ENCODE data around the gene KRT78. TPM values are rescaled to one million over a fixed set of nuclear protein-coding genes. Genes with fewer than 3 reads are reported as not detected.

The KRT78 gene
- total RNA-seq, 2 experiments from 2014 or later, result not detected

DNA sequence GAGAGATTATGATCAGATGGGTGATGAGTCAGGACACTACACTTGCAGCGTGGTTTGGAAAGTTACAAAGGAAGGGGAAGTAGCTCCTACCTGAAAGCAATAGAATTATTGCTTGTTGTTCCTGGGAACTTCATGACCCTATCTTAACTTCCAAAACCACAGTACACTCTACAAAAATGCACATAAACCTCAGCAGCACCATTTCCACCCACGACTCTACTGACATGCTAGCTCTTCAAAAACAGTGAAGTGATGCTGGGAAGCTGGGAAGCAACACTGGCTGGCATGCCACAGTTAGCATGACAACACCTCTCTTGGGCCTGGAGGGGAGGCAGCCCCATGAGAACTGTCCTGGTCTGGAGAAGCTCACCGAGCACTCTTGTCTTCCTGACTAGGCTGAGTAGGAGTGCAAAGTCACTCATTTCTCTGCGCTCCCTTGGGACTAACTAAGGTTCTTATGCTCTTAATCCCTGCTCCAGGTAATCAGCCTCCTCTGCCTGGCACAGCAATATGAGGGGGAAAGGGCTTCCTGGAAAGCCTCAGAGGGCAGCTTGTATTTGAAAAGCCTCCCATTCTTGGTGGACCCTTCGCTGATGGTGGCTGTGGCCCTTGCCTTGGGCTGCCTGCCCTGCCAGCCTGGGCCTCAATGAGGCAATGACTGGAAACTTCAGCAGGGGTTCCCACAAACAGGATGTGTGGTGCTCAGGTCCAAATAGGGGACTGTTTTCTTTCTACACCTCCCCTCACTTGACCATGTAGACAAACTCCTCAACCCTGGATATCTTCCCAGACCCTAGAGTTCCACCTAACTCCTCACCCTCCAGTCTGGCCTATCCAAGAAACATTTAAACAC lies 54.1 kb downstream of the KRT78 start:
- no peak overlapping the region for H3K4me3 ChIP-seq (ENCODE audit: low read depth, low read length, poor library complexity, severe bottlenecking)
- ChIA-PET POLR2A (interaction anchor here (0.6 kb wide), 1 partner anchor 812 kb away, joined by 3 read pairs; no protein-coding TSS in a partner anchor), CTCF (ENCODE audit: unreplicated experiment) (no interaction called here)
- no peaks in the 10 kb centered on the region for H3K36me3 ChIP-seq (ENCODE audit: insufficient read depth, low read length)
- H3K4me1 ChIP-seq (ENCODE audit: insufficient read depth, low read length, poor library complexity, severe bottlenecking), result no peaks in the 10 kb centered on the region
- intact Hi-C loops (cut with micrococcal nuclease; ENCODE audit: unreplicated experiment), result no loop called here
- no peak for DNase-seq (ENCODE audit: low spot score)
- no peaks in the 10 kb centered on the region for H3K9me2 ChIP-seq (ENCODE audit: insufficient read depth, low read length)
- TF ChIP-seq CTCF (conservative IDR thresholded peaks at IDR 0.05; ENCODE audit: low read length), result no peak
- TF ChIP-seq EZH2phosphoT487 (IDR thresholded peaks at IDR 0.05; ENCODE audit: borderline replicate concordance, low read depth, low read length), result no peak
- H3K27ac ChIP-seq (ENCODE audit: low read depth, low read length, poor library complexity, severe bottlenecking), result no peak overlapping the region
- no peak overlapping the region for H2AFZ ChIP-seq (ENCODE audit: low read length)
- H4K20me1 ChIP-seq (ENCODE audit: insufficient read depth, low read length), result no peaks in the 10 kb centered on the region
- H3K79me2 ChIP-seq (ENCODE audit: insufficient read depth, low read depth, low read length), result no peaks in the 10 kb centered on the region
- H3K4me2 ChIP-seq (ENCODE audit: low read length), result no peak overlapping the region
- no TSS peak for BruUV-seq (replicated peaks)
- H3K9me3 ChIP-seq (ENCODE audit: low read length), result no peaks in the 10 kb centered on the region

DNA sequence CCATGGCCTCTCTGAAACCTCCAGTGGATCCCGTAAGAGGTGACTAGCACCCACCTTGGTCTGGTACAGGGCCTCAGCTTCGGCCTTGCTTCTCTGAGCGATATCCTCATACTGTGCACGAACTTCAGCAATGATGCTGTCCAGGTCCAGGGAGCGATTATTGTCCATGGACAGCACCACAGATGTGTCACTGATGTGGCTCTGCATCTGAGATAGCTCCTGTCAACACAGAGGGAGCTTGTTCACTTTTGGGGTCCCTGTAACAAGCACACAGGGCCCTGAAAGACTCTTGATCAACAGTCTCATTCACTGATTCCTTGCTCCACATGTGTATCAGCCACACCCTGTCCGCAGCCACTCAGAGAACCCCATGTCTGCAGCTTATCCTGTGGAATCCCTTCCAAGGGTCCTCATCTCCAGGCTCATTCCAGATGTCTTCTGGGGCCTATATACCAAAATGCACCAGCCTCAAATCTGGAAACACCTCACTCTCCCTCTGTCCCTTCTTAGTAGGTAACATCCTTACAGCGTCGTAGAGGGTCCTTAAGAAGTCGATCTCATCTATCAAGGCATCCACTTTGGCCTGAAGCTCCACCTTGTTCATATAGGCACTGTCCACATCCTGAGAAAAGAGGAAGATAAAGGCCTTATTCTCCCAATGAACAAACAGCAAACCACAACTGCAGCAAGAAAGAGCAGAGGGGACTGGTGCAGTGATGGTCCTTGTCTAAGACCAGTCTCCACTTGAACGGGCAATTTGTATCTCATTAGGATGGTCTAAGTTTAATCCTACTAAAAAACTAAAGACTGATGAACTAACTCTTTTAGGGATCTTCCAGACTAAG lies 56.4 kb downstream of the KRT78 start:
- intact Hi-C loops (cut with micrococcal nuclease; ENCODE audit: unreplicated experiment), result no loop called here
- no peak for DNase-seq (ENCODE audit: low spot score)
- ChIA-PET POLR2A (no interaction called here), CTCF (ENCODE audit: unreplicated experiment) (interaction anchor here (0.6 kb wide), 1 partner anchor 185 kb away, joined by 3 read pairs; no protein-coding TSS in a partner anchor)
- Histone ChIP-seq H4K20me1 (ENCODE audit: insufficient read depth, low read length) (no peaks in the 10 kb centered on the region), H3K9me3 (ENCODE audit: low read length) (no peaks in the 10 kb centered on the region), H3K79me2 (ENCODE audit: insufficient read depth, low read depth, low read length) (no peaks in the 10 kb centered on the region), H3K27ac (ENCODE audit: low read depth, low read length, poor library complexity, severe bottlenecking) (no peak overlapping the region), H3K4me3 (ENCODE audit: low read depth, low read length, poor library complexity, severe bottlenecking) (no peak overlapping the region), H3K36me3 (ENCODE audit: insufficient read depth, low read length) (no peaks in the 10 kb centered on the region), H2AFZ (ENCODE audit: low read length) (no peak overlapping the region), H3K4me1 (ENCODE audit: insufficient read depth, low read length, poor library complexity, severe bottlenecking) (no peaks in the 10 kb centered on the region), H3K4me2 (ENCODE audit: low read length) (no peak overlapping the region), H3K9me2 (ENCODE audit: insufficient read depth, low read length) (no peaks in the 10 kb centered on the region)
- TF ChIP-seq CTCF (conservative IDR thresholded peaks at IDR 0.05; ENCODE audit: low read length), result no peak
- TF ChIP-seq EZH2phosphoT487 (IDR thresholded peaks at IDR 0.05; ENCODE audit: borderline replicate concordance, low read depth, low read length), result no peak
- no TSS peak for BruUV-seq (replicated peaks)
